ENCODE data around the gene FRRS1L. TPM values are rescaled to one million over a fixed set of nuclear protein-coding genes. Genes with fewer than 3 reads are reported as not detected.

Gene FRRS1L
- total RNA-seq, 2 donors from 2014 or later, result 0.81 to 1.1 TPM

DNA sequence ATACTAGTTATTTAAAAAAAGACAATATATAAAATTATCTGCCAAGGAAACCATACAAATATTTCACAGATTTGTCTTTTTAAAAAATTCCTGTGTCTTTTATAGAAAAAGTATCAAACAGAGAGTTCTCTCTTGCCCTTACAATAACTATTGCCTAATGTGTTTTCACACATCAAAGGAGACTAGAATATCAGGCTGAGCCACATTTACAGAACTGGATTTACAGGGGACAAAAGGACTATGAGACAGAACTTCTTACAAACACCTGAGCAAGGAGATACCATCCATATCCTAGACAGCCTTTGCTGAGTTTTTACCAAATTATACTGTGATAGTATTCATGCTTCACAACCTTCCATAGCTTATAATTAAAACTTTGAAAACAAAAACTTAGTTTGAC, 81.5 kb downstream of the FRRS1L start:
- Histone ChIP-seq H3K4me1 (ENCODE audit: control insufficient read depth in 1 of 2, low read depth in 2 of 2) (no peaks in the 10 kb centered on the region), H3K27ac (no peak overlapping the region), H3K9me3 (no peaks in the 10 kb centered on the region), H3K36me3 (peaks cover 26% of the 10 kb centered on the region), H3K27me3 (replicated peaks; ENCODE audit: insufficient read depth) (no peaks in the 10 kb centered on the region), H3K4me3 (no peak overlapping the region)
- no peak for ATAC-seq (ENCODE audit: insufficient number of reproducible peaks, low FRiP score, low read depth)
- TF ChIP-seq, protein P1, sequence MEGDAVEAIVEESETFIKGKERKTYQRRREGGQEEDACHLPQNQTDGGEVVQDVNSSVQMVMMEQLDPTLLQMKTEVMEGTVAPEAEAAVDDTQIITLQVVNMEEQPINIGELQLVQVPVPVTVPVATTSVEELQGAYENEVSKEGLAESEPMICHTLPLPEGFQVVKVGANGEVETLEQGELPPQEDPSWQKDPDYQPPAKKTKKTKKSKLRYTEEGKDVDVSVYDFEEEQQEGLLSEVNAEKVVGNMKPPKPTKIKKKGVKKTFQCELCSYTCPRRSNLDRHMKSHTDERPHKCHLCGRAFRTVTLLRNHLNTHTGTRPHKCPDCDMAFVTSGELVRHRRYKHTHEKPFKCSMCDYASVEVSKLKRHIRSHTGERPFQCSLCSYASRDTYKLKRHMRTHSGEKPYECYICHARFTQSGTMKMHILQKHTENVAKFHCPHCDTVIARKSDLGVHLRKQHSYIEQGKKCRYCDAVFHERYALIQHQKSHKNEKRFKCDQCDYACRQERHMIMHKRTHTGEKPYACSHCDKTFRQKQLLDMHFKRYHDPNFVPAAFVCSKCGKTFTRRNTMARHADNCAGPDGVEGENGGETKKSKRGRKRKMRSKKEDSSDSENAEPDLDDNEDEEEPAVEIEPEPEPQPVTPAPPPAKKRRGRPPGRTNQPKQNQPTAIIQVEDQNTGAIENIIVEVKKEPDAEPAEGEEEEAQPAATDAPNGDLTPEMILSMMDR (IDR thresholded peaks at IDR 0.05), result no peak
- no peak for DNase-seq (ENCODE audit: low spot score)

DNA sequence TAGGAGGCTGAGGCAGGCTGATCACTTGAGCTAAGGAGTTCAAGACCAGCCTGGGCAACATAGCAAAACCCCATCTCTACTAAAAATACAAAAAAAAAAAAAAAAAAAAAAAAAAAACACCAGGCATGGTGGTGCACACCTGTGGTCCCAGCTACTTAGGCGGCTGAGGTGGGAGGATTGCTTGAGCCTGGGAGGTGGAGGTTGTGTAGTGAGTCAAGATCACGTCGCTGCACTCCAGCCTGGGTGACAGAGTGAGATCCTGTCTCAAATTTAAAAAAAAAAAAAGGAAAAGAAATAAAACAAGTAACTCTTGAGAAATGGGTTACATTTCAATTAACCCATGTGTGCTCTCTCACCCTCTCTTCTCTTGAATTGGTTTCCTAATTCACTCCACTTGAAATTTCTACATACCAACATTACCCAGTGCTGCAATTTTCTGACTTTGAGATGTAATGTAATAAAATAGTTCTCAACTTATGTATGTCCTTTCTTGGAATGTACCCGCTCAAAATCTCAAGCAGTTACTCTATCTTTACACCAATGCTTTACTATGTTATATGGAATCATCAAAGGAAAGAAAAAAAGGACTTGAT, 83.1 kb downstream of the FRRS1L start:
- ATAC-seq (ENCODE audit: insufficient number of reproducible peaks, low FRiP score, low read depth) (no peak), DNase-seq (ENCODE audit: low spot score) (no peak)
- no peaks in the 10 kb centered on the region for H3K27me3 ChIP-seq (replicated peaks; ENCODE audit: insufficient read depth)
- no peak overlapping the region for H3K4me3 ChIP-seq
- H3K9me3 ChIP-seq, result no peaks in the 10 kb centered on the region
- H3K4me1 ChIP-seq (ENCODE audit: control insufficient read depth in 1 of 2, low read depth in 2 of 2), result no peaks in the 10 kb centered on the region
- TF ChIP-seq, protein P1 (IDR thresholded peaks at IDR 0.05), result no peak
- peaks cover 19% of the 10 kb centered on the region for H3K36me3 ChIP-seq
- H3K27ac ChIP-seq, result no peak overlapping the region

DNA sequence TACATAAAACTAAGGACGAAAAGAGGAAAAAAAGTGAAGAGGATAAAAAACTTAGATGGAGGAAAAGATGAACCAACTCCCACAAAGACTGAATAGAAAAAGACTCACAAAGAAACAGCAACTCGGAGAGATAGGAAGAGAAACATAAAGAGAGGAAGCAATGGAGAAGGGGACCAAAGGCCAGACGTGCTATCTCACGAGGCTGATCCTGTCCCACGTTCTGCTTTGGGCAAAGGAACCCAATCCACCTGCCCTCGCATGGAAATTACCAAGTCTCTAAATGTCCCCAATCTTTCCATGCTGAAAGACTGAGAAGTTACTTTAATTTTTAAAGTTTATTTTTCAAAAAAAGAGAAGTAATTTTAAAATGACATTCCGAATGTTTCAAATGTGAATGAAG, 83.9 kb downstream of the FRRS1L start:
- H3K36me3 ChIP-seq, result peaks cover 22% of the 10 kb centered on the region

DNA sequence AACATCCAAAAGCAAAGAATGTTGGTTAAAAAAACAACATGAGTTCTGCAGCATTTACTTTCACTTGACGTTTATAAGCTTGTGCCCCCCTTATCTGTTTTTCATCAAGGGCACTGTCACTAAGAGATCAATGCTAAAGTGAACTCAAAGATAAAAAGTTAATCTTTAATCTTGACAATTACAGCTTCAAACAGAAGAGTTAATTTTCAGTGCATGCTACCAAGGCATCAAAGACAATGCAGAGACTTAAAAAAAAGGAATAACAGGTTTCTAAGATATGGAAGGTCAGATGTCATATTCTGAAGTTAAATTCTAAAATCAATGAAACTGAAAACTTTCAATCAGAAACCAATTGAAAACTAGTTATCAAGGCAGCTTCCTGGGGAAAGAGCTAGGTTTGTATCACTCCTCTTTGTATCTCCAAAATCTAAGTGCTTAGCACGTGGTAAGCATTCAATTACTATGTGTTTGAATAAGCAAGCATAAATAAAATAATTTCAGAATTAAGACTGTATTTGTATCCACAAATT, 84.9 kb downstream of the FRRS1L start:
- Histone ChIP-seq H3K27ac (no peak overlapping the region), H3K4me3 (no peak overlapping the region), H3K27me3 (replicated peaks; ENCODE audit: insufficient read depth) (no peaks in the 10 kb centered on the region), H3K36me3 (peaks cover 14% of the 10 kb centered on the region), H3K9me3 (no peaks in the 10 kb centered on the region), H3K4me1 (ENCODE audit: control insufficient read depth in 1 of 2, low read depth in 2 of 2) (no peaks in the 10 kb centered on the region)
- no peak for ATAC-seq (ENCODE audit: insufficient number of reproducible peaks, low FRiP score, low read depth)
- no peak for DNase-seq (ENCODE audit: low spot score)
- TF ChIP-seq, protein P1 (IDR thresholded peaks at IDR 0.05), result no peak

More for the DNA sequence above, 83.9 kb downstream of the FRRS1L start:
- H3K27ac ChIP-seq, result no peak overlapping the region
- TF ChIP-seq, protein P1 (IDR thresholded peaks at IDR 0.05), result no peak
- ATAC-seq (ENCODE audit: insufficient number of reproducible peaks, low FRiP score, low read depth) (no peak), DNase-seq (ENCODE audit: low spot score) (no peak)
- H3K9me3 ChIP-seq, result no peaks in the 10 kb centered on the region
- no peaks in the 10 kb centered on the region for H3K27me3 ChIP-seq (replicated peaks; ENCODE audit: insufficient read depth)
- no peaks in the 10 kb centered on the region for H3K4me1 ChIP-seq (ENCODE audit: control insufficient read depth in 1 of 2, low read depth in 2 of 2)
- H3K4me3 ChIP-seq, result no peak overlapping the region

Other genes with a start within 250 kb of the FRRS1L start
- 10 to 100 TPM; 20.6 to 24.0 TPM for gene ELP1, start 233.1 kb downstream of the FRRS1L start, total RNA-seq
- 1 to 10 TPM; 4.6 to 5.6 TPM for gene ABITRAM, start 232.8 kb downstream of the FRRS1L start, total RNA-seq
- gene CTNNAL1, start 153.8 kb downstream of the FRRS1L start, total RNA-seq, result 10 to 100 TPM; 41.8 to 45.0 TPM
- 10 to 100 TPM; 76.5 to 95.4 TPM for gene TMEM245, start 47.3 kb downstream of the FRRS1L start, total RNA-seq
- gene EPB41L4B, start 153.8 kb upstream of the FRRS1L start, total RNA-seq, result 1 to 10 TPM in 1 of 2 donors, under 1 TPM in 1; 0.27 to 1.1 TPM

Measured in thoracic aorta (tissue), 2 donors.